ENCODE data around the gene RBM38. TPM values are rescaled to one million over a fixed set of nuclear protein-coding genes. Genes with fewer than 3 reads are reported as not detected.

The RBM38 gene
- total and polyA plus RNA-seq, 9 of the 15 experiments (the other 6 are each of a cell fraction or from before 2014, with no cell fraction given) = 0.28 to 82.4 (median 33.2) TPM

DNA sequence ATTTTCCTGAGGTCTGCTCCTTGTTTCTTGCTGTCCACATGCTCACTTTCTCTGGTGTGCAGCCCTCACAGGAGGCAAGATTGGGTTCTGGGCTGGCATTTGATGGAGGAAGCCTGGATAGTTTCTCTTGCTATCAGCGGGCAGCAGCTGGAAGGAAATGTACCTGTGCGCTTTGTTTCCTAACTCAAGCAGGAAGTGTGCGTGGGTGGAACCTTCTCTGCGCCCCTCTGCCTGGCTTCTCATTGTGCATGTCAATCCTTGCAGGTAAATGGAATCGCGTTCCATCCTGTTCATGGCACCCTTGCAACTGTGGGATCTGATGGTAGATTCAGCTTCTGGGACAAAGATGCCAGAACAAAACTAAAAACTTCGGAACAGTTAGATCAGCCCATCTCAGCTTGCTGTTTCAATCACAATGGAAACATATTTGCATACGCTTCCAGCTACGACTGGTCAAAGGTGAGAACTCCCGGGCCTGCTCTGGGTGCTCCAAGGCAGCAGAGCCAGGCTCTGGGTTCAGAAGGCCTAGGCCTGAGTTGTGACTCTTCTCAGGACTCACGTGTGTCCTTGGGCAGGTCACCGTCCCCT lies 16.8 kb upstream of the RBM38 start:
- TF ChIP-seq CHD4 (IDR thresholded peaks at IDR 0.05; ENCODE audit: insufficient read depth, insufficient replicate concordance, low read depth, low read length, poor library complexity, severe bottlenecking) (no peak), BHLHE40 (IDR thresholded peaks at IDR 0.05; ENCODE audit: low read length) (peak; percentile 50; the same call in 1 of the 2 replicates), NFIX (CRISPR knock-in tag; IDR thresholded peaks at IDR 0.05; ENCODE audit: low read depth) (no peak)
- TF ChIP-seq, protein P1, sequence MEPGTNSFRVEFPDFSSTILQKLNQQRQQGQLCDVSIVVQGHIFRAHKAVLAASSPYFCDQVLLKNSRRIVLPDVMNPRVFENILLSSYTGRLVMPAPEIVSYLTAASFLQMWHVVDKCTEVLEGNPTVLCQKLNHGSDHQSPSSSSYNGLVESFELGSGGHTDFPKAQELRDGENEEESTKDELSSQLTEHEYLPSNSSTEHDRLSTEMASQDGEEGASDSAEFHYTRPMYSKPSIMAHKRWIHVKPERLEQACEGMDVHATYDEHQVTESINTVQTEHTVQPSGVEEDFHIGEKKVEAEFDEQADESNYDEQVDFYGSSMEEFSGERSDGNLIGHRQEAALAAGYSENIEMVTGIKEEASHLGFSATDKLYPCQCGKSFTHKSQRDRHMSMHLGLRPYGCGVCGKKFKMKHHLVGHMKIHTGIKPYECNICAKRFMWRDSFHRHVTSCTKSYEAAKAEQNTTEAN (CRISPR knock-in tag; IDR thresholded peaks at IDR 0.05) = no peak
- DNase-seq (ENCODE audit: extremely low read depth in 1 of 4, low spot score in 3 of 4) (no peak), ATAC-seq (no peak), FAIRE-seq (no peak)
- H3K9me3 ChIP-seq (replicated peaks; ENCODE audit: control insufficient read depth, insufficient read depth, low read depth, low read length) = no peaks in the 10 kb centered on the region
- H3K4me1 ChIP-seq (replicated peaks in 1 of 2; ENCODE audit: control insufficient read depth in 2 of 2, insufficient read depth in 2 of 2, low read length in 2 of 2) = peaks cover 0 to 3% of the 10 kb centered on the region in 2 experiments; a peak in 2 of 5 replicates
- WGBS (ENCODE audit: insufficient coverage, low coverage, missing lambda C conversion rate) = 84% methylated on average over 12 of the region's 12 CpGs
- no peak overlapping the region for H3K4me2 ChIP-seq (ENCODE audit: insufficient read depth, low read length)
- intact Hi-C loops (cut with micrococcal nuclease) = no loop called here
- BruUV-seq (replicated peaks) = no TSS peak
- H3K79me2 ChIP-seq (ENCODE audit: control insufficient read depth, insufficient read depth, low read length) = no peaks in the 10 kb centered on the region; the same call in 2 of the 3 replicates
- no peak overlapping the region for H3K9ac ChIP-seq (ENCODE audit: insufficient read depth in 1 of 2, low read depth in 2 of 2, low read length in 2 of 2)
- ChIA-PET POLR2A (interaction anchor here (1.2 to 2.8 kb wide), 3 partner anchors 10 to 13 kb away, joined by 5 to 16 read pairs (median 6); no protein-coding TSS in a partner anchor), CTCF (ENCODE audit: low intra/inter-chr PET ratio) (no interaction called here)
- H2AFZ ChIP-seq (ENCODE audit: low read depth, low read length) = no peak overlapping the region
- in situ Hi-C loops (cut with MboI) = no loop called here
- no peaks in the 10 kb centered on the region for H3K27me3 ChIP-seq (ENCODE audit: control insufficient read depth in 2 of 2, insufficient read depth in 2 of 2, low read length in 2 of 2)
- H3K27ac ChIP-seq (ENCODE audit: extremely low read depth, low read depth, low read length) = no peak overlapping the region
- H3K36me3 ChIP-seq (ENCODE audit: control insufficient read depth, insufficient read depth, low read length) = peaks cover 99% of the 10 kb centered on the region
- H4K20me1 ChIP-seq (replicated peaks; ENCODE audit: control insufficient read depth, insufficient read depth, low read length) = peaks cover 9% of the 10 kb centered on the region; the same call in 1 of the 2 replicates
- H3K9me1 ChIP-seq (ENCODE audit: control insufficient read depth, insufficient read depth, low read length) = no peaks in the 10 kb centered on the region
- H3K4me3 ChIP-seq = no peak overlapping the region
